Chondrocyte (in vitro differentiated cells): Measurements from ENCODE around the gene DUSP28. TPM values are rescaled to one million over a fixed set of nuclear protein-coding genes. Genes with fewer than 3 reads are reported as not detected.

ENCODE experiments used
- DNase-seq: peaks from one replicate; pipeline ENCODE4 v3.0.0; 2021; ENCODE audit warnings: mixed read lengths, low spot score
- H3K27ac Mint-ChIP-seq: one replicate; pipeline ENCODE4 v1.8.0; 2021; ENCODE audit warnings: mild to moderate bottlenecking, moderate library complexity, mixed read lengths; ENCODE audit not compliant: unreplicated experiment
- H3K27me3 Mint-ChIP-seq: 2 replicates; pipeline ENCODE4 v1.8.0; 2021; ENCODE audit warnings: low read depth, mixed read lengths
- H3K36me3 Mint-ChIP-seq: 2 replicates; pipeline ENCODE4 v1.8.0; 2021; ENCODE audit warnings: low read depth, mixed read lengths
- H3K4me1 Mint-ChIP-seq: 2 replicates; pipeline ENCODE4 v1.8.0; 2021; ENCODE audit warnings: low read depth, mild to moderate bottlenecking, mixed read lengths
- H3K4me3 Mint-ChIP-seq: one replicate; pipeline ENCODE4 v1.8.0; 2021; ENCODE audit warnings: mild to moderate bottlenecking, moderate library complexity, mixed read lengths; ENCODE audit not compliant: unreplicated experiment
- H3K9me3 Mint-ChIP-seq: 2 replicates; pipeline ENCODE4 v1.8.0; 2021; ENCODE audit warnings: low read depth, mixed read lengths
- total RNA-seq: library from RNA; stranded (reverse); gene quantifications from 3 replicates; pipeline ENCODE4 v1.2.1, GENCODE V29; 2021
- TF ChIP-seq, protein P1 (sequence below): fragments of 200-600 bp; sonication (generic); IDR thresholded peaks from 2 replicates; pipeline ENCODE4 v1.5.0; 2021; ENCODE audit warnings: antibody characterized with exemption, mild to moderate bottlenecking, moderate library complexity

The DUSP28 gene
- total RNA-seq, 1 donor from 2014 or later = 3.7 TPM

DNA sequence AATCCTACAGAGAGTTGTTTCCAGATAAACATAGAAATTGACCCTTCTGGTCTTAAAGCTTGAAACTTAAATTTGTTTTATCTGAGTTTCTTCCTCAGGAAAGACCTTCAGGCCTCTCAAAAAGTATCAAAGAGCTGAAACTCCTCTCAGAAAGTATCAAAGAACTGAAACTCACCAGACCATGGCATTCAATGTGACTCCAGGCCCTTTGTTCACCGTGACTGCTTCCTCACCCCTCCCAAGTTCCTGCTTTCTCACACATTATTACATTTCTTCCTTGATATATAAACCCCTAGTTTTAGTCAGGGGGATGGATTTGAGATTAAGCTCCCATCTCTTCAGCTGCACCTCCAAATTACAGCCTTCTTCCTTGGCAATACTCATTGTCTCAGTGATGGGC, 8.3 kb upstream of the DUSP28 start:
- no peaks in the 10 kb centered on the region for H3K9me3 Mint-ChIP-seq
- DNase-seq = no peak
- H3K4me1 Mint-ChIP-seq = no peaks in the 10 kb centered on the region
- no peak overlapping the region for H3K4me3 Mint-ChIP-seq
- TF ChIP-seq, protein P1, sequence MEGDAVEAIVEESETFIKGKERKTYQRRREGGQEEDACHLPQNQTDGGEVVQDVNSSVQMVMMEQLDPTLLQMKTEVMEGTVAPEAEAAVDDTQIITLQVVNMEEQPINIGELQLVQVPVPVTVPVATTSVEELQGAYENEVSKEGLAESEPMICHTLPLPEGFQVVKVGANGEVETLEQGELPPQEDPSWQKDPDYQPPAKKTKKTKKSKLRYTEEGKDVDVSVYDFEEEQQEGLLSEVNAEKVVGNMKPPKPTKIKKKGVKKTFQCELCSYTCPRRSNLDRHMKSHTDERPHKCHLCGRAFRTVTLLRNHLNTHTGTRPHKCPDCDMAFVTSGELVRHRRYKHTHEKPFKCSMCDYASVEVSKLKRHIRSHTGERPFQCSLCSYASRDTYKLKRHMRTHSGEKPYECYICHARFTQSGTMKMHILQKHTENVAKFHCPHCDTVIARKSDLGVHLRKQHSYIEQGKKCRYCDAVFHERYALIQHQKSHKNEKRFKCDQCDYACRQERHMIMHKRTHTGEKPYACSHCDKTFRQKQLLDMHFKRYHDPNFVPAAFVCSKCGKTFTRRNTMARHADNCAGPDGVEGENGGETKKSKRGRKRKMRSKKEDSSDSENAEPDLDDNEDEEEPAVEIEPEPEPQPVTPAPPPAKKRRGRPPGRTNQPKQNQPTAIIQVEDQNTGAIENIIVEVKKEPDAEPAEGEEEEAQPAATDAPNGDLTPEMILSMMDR = no peak
- H3K36me3 Mint-ChIP-seq = peaks cover 6% of the 10 kb centered on the region
- H3K27ac Mint-ChIP-seq = no peak overlapping the region
- no peaks in the 10 kb centered on the region for H3K27me3 Mint-ChIP-seq

DNA sequence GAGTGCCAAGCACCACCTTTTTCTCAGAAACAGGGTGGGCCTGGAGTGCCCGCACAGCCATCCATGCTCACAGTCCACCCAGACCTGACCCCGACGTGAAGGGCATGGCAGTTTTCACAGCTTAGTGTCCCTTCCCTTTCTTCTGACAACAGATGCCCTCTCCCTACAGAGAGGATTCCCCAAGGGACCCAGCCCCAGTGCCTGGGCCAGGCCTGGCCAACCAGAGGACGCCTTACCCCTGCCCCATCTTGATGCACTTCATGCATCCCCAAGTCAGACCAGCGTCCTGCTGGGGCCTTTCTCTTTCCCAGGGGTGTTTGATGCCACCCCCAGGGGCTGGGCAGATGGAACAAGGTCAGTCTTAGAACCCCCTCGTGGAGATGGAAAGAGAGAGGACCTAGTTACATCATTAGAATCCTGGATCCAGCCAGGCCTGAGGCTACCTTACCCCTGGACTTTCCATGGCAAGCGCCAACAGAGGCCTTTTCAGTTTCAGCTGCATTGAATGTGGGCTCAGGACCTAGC, 6.1 kb upstream of the DUSP28 start:
- TF ChIP-seq, protein P1 = no peak
- Mint-ChIP-seq H3K9me3 (no peaks in the 10 kb centered on the region), H3K27me3 (no peaks in the 10 kb centered on the region), H3K4me3 (no peak overlapping the region), H3K27ac (no peak overlapping the region), H3K4me1 (peaks cover 11% of the 10 kb centered on the region), H3K36me3 (peaks cover 4% of the 10 kb centered on the region)
- DNase-seq = no peak

DNA sequence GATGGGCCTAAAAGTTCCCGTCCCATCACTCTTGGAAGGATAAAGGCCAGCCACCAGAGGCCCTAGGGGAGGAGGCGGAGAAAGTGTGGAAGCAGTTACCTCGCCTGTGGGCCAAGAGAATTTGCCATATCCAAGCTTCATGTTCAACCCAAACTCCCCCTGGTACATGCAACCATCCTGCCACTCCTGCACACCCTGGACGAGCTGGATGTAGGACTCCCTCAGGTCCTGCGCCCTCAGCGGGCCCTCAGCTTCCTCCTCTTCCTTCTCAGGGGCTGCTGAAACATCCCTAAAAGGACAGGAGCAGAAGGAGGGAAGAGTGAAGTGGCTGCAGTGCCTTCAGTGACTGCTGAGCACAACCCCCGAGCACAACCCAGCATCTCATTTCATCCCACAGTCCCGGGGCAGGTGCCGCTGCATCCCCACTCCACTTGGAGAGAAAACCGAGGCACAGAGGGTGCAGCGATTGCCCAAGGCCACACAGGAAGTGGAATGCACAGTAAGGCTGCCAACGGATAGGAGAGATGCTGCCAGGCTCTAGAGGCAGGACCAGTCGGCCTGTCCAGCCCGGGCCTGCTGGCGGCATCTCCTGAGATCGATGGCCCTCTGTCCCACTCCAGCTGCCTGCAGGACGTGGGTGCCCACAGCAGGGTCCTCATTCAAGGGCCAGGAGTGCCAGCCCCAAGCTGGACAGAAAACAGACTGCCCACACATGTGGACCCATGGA, 5.2 kb upstream of the DUSP28 start:
- DNase-seq = no peak
- TF ChIP-seq, protein P1 = no peak

DNA sequence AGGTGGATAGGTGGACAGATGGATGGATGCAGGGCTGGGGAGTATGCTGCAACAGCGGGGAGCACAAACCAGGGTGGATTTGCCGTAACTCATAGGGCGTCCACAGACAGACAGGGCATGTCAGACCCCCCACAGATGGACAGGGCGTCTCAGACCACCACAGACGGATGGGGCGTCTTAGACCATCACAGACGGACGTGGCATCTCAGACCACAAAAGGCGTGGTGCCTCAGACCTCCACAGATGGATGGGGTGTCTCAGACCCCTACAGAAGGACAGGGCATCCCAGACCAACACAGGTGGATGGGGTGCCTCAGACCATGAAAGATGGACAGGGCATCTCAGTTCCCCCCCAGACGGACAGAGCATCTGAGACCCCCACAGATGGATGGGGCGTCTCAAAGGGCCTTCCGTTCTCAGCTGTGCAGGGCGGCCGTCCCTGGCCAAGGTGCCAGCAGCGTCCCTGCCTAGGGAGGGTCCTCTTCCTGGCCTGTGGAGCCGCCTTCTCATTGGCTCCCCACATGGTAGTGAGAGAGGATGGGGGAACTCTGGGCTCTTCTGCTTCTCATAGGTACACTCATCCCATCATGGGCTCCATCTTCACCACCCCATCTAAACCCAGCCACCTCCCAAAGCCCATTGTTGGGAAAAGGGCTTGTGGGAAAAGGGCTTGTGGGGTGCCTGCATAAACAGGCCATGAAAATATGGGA, 4.5 kb upstream of the DUSP28 start:
- Mint-ChIP-seq H3K27me3 (no peaks in the 10 kb centered on the region), H3K4me3 (no peak overlapping the region), H3K9me3 (no peaks in the 10 kb centered on the region), H3K27ac (no peak overlapping the region), H3K4me1 (peaks cover 21% of the 10 kb centered on the region), H3K36me3 (peaks cover 4% of the 10 kb centered on the region)
- no peak for DNase-seq
- TF ChIP-seq, protein P1 = no peak

More for the DNA sequence above, 5.2 kb upstream of the DUSP28 start:
- Mint-ChIP-seq H3K9me3 (no peaks in the 10 kb centered on the region), H3K4me3 (no peak overlapping the region), H3K36me3 (peaks cover 4% of the 10 kb centered on the region), H3K27me3 (no peaks in the 10 kb centered on the region), H3K27ac (no peak overlapping the region), H3K4me1 (peaks cover 20% of the 10 kb centered on the region)

DNA sequence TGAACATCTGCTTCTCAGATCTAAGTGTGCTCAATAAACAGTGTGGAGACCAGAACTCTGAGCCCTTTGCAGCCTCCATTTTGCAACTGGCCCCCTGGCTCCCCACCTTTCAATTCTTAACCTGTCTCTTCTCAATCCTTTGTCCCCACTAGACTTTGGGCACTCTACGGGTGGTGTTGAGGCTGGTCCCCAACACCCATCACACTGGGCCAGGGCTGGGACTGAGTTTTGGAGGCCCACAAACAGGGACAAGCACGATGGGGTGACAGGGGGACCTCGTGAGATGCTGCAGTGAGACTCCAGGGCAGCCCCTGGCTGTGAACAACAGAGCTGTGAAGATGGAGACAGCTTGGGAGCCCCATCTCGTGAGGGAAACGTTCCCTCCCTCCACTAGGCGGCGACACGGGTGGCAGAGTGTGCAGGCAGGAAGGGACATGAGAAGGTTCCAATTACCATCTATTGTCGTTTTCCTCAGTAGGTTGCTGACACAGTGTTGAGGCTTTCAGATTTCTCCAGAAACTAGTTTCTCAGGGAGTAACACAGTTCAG, 3.5 kb upstream of the DUSP28 start:
- no peaks in the 10 kb centered on the region for H3K9me3 Mint-ChIP-seq
- TF ChIP-seq, protein P1 = peak; percentile 58
- H3K4me1 Mint-ChIP-seq = peaks cover 26% of the 10 kb centered on the region
- DNase-seq = no peak
- peaks cover 2% of the 10 kb centered on the region for H3K36me3 Mint-ChIP-seq
- peak overlapping the region; percentile 33 for H3K4me3 Mint-ChIP-seq
- no peak overlapping the region for H3K27ac Mint-ChIP-seq
- H3K27me3 Mint-ChIP-seq = no peaks in the 10 kb centered on the region
